Epithelial cell of proximal tubule (primary cell): ENCODE results near the gene FAM124B. TPM values are rescaled to one million over a fixed set of nuclear protein-coding genes. Genes with fewer than 3 reads are reported as not detected.

Experiments used
- DNase-seq: peaks from one replicate; pipeline ENCODE4 v3.0.0-alpha.2; 2011; ENCODE audit warnings: low read depth
- H3K4me3 ChIP-seq: 2 replicates; pipeline ENCODE4 v1.5.1; 2011; ENCODE audit warnings: low read depth, mild to moderate bottlenecking, low read length
- total RNA-seq: library from RNA; depleted of rRNA; stranded (reverse); fragments of >200 nt; gene quantifications from 2 replicates; pipeline ENCODE4 v1.2.3, GENCODE V29; 2015
- TF ChIP-seq, protein P1 (sequence below): conservative IDR thresholded peaks from 2 replicates; pipeline ENCODE4 v1.5.1; 2012; ENCODE audit warnings: low read depth, mild to moderate bottlenecking, low read length

Gene FAM124B
- total RNA-seq, 1 donor from 2014 or later = not detected

DNA sequence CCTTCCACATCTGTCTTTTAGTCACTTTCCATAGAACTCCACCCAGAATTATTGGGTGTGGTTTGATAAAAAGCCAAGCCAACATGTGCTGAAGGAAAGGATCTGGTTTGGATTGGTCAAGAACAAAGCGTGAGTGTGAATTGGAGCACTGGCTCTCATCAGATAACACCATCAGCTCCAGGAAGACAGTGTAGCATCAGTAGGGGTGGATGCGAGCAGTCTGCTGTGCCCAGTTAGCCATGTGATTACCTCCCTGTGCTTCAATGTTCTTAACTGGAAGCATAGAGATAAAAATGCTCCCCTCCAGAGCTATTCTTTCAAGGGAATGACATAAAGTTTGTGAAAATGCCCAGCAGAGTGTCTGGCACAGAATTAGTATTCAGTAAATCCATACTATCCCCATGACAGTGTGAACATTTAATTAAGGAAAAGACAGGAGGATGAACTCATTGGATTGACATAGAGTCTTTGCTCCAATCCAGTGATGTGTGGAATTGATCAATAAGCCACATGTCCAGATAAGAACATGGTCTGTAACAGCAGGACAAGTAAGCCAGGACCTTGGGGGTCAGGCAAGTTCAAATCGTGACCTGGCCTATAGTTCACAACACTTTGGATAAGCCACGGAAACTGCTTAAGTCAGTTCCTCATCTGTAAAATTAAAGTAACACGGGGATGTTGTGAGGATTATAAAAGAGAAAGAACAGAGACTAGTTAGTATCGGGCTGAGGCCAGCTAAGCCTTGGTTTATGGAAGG is 68.0 kb downstream of the FAM124B start:
- no peak for DNase-seq
- no peak overlapping the region for H3K4me3 ChIP-seq
- TF ChIP-seq, protein P1, sequence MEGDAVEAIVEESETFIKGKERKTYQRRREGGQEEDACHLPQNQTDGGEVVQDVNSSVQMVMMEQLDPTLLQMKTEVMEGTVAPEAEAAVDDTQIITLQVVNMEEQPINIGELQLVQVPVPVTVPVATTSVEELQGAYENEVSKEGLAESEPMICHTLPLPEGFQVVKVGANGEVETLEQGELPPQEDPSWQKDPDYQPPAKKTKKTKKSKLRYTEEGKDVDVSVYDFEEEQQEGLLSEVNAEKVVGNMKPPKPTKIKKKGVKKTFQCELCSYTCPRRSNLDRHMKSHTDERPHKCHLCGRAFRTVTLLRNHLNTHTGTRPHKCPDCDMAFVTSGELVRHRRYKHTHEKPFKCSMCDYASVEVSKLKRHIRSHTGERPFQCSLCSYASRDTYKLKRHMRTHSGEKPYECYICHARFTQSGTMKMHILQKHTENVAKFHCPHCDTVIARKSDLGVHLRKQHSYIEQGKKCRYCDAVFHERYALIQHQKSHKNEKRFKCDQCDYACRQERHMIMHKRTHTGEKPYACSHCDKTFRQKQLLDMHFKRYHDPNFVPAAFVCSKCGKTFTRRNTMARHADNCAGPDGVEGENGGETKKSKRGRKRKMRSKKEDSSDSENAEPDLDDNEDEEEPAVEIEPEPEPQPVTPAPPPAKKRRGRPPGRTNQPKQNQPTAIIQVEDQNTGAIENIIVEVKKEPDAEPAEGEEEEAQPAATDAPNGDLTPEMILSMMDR = no peak

DNA sequence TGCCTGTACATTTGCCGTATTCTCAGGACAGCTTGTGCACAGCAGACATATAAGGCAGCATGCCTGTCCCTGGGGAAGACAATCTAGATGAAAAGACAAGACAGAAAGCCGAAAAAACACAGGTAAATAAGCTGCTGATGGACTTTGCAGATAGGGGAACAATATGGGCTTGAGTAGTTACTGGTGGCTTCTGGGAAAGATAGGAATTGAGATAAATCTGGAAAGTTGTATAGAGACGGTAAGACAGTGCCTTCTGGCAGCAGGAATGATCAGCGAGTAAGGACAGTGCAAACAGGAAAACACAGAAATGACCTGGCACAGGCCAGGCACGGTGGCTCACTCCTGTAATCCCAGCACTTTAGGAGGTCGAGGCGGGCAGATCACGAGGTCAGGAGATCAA is 70.2 kb downstream of the FAM124B start:
- no peak overlapping the region for H3K4me3 ChIP-seq
- TF ChIP-seq, protein P1 = no peak
- no peak for DNase-seq

DNA sequence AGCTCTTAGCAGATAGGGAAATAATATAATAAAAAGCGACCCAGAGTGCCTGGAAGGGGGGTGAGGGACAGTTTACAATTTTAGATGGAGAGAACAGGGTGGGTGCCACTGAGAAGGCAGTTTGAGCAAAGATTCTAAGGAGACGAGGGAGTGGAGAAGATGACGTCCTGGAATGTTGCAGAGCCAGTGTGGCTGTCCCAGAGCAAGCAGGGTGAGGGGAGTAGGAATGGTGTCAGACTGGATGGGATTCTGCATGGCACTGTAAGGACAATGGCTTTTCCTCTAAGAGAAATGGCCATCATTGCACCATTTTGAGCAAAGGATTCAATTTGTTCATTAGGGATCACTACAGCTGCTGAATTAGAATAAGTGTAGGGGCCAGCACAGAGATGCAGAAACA is 73.1 kb downstream of the FAM124B start:
- TF ChIP-seq, protein P1 = no peak

More for the DNA sequence above, 73.1 kb downstream of the FAM124B start:
- DNase-seq = no peak
- H3K4me3 ChIP-seq = no peak overlapping the region

Other genes starting within 250 kb of the FAM124B start
- gene CUL3, start 183.3 kb upstream of the FAM124B start, total RNA-seq = 33.5 and 38.0 TPM in 2 replicates